HepG2 (cell line): ENCODE results near the gene TMEM214. TPM values are rescaled to one million over a fixed set of nuclear protein-coding genes. Genes with fewer than 3 reads are reported as not detected.

Source experiments
- ADNP ChIP-seq: sonication (generic); formaldehyde crosslinking; IDR thresholded peaks from 2 replicates; pipeline ENCODE4 v1.4.0; 2020; ENCODE audit warnings: missing genetic modification reagents
- FOXJ3 ChIP-seq: sonication (generic); formaldehyde crosslinking; IDR thresholded peaks from 2 replicates; pipeline ENCODE4 v1.4.0; 2020; ENCODE audit warnings: missing genetic modification reagents, mild to moderate bottlenecking, borderline replicate concordance
- HOXA5 ChIP-seq: sonication (generic); formaldehyde crosslinking; IDR thresholded peaks from 2 replicates; pipeline ENCODE4 v1.4.0; 2020; ENCODE audit warnings: missing genetic modification reagents
- KDM3A ChIP-seq: IDR thresholded peaks from 2 replicates; pipeline ENCODE4 v1.6.1; 2018; ENCODE audit warnings: low read depth, missing compliant biosample characterization
- MTF2 ChIP-seq: sonication (generic); formaldehyde crosslinking; IDR thresholded peaks from 2 replicates; pipeline ENCODE4 v1.5.0; 2020; ENCODE audit warnings: missing genetic modification reagents, borderline replicate concordance
- PPARG ChIP-seq: conservative IDR thresholded peaks from 2 replicates; pipeline ENCODE4 v1.6.1; 2016; ENCODE audit warnings: missing biosample characterization, missing genetic modification reagents
- RELA ChIP-seq: sonication (generic); formaldehyde crosslinking; IDR thresholded peaks from 2 replicates; pipeline ENCODE4 v1.4.0; 2020; ENCODE audit warnings: missing genetic modification reagents
- RXRA ChIP-seq: sonication (generic); formaldehyde crosslinking; IDR thresholded peaks from 2 replicates; pipeline ENCODE4 v1.5.1; 2020; ENCODE audit warnings: missing genetic modification reagents
- ZNF124 ChIP-seq: sonication (generic); formaldehyde crosslinking; IDR thresholded peaks from 2 replicates; pipeline ENCODE4 v1.4.0; 2020; ENCODE audit warnings: missing genetic modification reagents
- ZNF605 ChIP-seq: sonication (generic); formaldehyde crosslinking; IDR thresholded peaks from 2 replicates; pipeline ENCODE4 v1.8.0; 2022; ENCODE audit warnings: mild to moderate bottlenecking, missing genetic modification reagents
- ZNF644 ChIP-seq: IDR thresholded peaks from 2 replicates; pipeline ENCODE4 v1.6.1; 2016; ENCODE audit warnings: low read depth
- polyA plus RNA-seq, 8 experiments: library from polyadenylated mRNA; depleted of rRNA in 3 of 8; stranded (reverse) in 7 of 8; unstranded in 1 of 8; fragments of >200 nt; fragmentation: Illumina TruSeq in 4 of 8; extraction: Trizol in 4 of 8; gene quantifications; 2 replicates each; pipeline versions ENCODE4 v1.2.1 to v1.2.3, GENCODE V29; 2011 to 2016; ENCODE audit warnings: low read depth in 4 of 8, missing spikeins in 1 of 8, mixed read lengths in 1 of 8; ENCODE audit not compliant: insufficient read depth in 1 of 8
- total RNA-seq, 5 experiments: library from RNA; depleted of rRNA; stranded (reverse); fragments of >200 nt; fragmentation: Illumina TruSeq; extraction: Trizol; gene quantifications; 2 replicates each; pipeline ENCODE4 v1.2.3, GENCODE V29; 2016; ENCODE audit warnings: low read depth in 1 of 5
- TF ChIP-seq, protein P1 (sequence below): sonication (generic); formaldehyde crosslinking; IDR thresholded peaks from 2 replicates; pipeline ENCODE4; 2020; ENCODE audit warnings: missing genetic modification reagents, mild to moderate bottlenecking, borderline replicate concordance
- TF ChIP-seq, protein P2 (sequence below): sonication (generic); formaldehyde crosslinking; IDR thresholded peaks from 2 replicates; pipeline ENCODE4 v1.4.0; 2020; ENCODE audit warnings: mild to moderate bottlenecking, missing genetic modification reagents
- TF ChIP-seq, protein P3 (sequence below): sonication (generic); formaldehyde crosslinking; IDR thresholded peaks from 2 replicates; pipeline ENCODE4 v1.8.0; 2022; ENCODE audit warnings: mild to moderate bottlenecking, missing genetic modification reagents
- TF ChIP-seq, protein P4 (sequence below): sonication (generic); formaldehyde crosslinking; IDR thresholded peaks from 2 replicates; pipeline ENCODE4 v1.8.0; 2022; ENCODE audit warnings: missing genetic modification reagents, mild to moderate bottlenecking, moderate library complexity, borderline replicate concordance

Gene TMEM214
- total and polyA plus RNA-seq, 2 of the 13 experiments (the other 11 are each of a cell fraction or from before 2014, with no cell fraction given), result 58.3 to 132 TPM

DNA sequence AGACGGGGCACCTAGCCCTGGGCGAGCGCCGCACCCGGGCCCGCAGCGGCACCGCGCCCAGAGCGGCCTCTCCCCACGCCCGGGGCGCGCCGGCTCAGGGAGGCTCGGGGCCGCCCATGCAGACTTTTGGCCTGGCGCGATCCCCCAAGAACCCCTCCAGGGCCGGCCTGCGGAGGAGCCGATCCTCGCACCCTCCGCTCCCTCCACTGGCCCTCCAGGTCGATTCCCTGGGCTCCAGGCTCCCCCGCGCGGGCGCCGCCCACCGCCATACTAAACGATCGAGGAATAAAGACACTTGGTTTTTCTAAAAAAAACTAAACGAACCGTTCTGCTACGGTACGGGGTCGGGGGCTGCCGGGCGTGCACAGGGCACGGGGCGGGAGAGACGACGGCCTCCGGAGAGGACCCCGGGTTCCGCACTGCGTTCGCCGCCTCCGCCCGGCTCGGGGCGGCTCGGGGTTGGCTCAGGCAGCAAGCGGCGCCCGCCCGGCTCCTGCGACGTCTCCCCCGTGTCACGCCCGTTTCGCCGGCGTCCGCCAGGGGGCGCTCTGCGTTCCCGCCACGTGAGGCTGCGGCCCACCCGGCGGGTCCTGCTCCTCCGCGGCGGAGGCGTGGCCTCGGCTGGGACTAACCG lies 53.4 kb downstream of the TMEM214 start (continued):
- TF ChIP-seq, protein P1, sequence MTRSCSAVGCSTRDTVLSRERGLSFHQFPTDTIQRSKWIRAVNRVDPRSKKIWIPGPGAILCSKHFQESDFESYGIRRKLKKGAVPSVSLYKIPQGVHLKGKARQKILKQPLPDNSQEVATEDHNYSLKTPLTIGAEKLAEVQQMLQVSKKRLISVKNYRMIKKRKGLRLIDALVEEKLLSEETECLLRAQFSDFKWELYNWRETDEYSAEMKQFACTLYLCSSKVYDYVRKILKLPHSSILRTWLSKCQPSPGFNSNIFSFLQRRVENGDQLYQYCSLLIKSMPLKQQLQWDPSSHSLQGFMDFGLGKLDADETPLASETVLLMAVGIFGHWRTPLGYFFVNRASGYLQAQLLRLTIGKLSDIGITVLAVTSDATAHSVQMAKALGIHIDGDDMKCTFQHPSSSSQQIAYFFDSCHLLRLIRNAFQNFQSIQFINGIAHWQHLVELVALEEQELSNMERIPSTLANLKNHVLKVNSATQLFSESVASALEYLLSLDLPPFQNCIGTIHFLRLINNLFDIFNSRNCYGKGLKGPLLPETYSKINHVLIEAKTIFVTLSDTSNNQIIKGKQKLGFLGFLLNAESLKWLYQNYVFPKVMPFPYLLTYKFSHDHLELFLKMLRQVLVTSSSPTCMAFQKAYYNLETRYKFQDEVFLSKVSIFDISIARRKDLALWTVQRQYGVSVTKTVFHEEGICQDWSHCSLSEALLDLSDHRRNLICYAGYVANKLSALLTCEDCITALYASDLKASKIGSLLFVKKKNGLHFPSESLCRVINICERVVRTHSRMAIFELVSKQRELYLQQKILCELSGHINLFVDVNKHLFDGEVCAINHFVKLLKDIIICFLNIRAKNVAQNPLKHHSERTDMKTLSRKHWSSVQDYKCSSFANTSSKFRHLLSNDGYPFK (CRISPR knock-in tag), result no peak
- peak; percentile 81; the same call in 1 of the 2 replicates for TF ChIP-seq ZNF124 (CRISPR knock-in tag)
- TF ChIP-seq ZNF605, result no peak
- peak; percentile 95 for TF ChIP-seq HOXA5 (CRISPR knock-in tag)
- TF ChIP-seq ADNP (CRISPR knock-in tag), result no peak
- TF ChIP-seq, protein P2, sequence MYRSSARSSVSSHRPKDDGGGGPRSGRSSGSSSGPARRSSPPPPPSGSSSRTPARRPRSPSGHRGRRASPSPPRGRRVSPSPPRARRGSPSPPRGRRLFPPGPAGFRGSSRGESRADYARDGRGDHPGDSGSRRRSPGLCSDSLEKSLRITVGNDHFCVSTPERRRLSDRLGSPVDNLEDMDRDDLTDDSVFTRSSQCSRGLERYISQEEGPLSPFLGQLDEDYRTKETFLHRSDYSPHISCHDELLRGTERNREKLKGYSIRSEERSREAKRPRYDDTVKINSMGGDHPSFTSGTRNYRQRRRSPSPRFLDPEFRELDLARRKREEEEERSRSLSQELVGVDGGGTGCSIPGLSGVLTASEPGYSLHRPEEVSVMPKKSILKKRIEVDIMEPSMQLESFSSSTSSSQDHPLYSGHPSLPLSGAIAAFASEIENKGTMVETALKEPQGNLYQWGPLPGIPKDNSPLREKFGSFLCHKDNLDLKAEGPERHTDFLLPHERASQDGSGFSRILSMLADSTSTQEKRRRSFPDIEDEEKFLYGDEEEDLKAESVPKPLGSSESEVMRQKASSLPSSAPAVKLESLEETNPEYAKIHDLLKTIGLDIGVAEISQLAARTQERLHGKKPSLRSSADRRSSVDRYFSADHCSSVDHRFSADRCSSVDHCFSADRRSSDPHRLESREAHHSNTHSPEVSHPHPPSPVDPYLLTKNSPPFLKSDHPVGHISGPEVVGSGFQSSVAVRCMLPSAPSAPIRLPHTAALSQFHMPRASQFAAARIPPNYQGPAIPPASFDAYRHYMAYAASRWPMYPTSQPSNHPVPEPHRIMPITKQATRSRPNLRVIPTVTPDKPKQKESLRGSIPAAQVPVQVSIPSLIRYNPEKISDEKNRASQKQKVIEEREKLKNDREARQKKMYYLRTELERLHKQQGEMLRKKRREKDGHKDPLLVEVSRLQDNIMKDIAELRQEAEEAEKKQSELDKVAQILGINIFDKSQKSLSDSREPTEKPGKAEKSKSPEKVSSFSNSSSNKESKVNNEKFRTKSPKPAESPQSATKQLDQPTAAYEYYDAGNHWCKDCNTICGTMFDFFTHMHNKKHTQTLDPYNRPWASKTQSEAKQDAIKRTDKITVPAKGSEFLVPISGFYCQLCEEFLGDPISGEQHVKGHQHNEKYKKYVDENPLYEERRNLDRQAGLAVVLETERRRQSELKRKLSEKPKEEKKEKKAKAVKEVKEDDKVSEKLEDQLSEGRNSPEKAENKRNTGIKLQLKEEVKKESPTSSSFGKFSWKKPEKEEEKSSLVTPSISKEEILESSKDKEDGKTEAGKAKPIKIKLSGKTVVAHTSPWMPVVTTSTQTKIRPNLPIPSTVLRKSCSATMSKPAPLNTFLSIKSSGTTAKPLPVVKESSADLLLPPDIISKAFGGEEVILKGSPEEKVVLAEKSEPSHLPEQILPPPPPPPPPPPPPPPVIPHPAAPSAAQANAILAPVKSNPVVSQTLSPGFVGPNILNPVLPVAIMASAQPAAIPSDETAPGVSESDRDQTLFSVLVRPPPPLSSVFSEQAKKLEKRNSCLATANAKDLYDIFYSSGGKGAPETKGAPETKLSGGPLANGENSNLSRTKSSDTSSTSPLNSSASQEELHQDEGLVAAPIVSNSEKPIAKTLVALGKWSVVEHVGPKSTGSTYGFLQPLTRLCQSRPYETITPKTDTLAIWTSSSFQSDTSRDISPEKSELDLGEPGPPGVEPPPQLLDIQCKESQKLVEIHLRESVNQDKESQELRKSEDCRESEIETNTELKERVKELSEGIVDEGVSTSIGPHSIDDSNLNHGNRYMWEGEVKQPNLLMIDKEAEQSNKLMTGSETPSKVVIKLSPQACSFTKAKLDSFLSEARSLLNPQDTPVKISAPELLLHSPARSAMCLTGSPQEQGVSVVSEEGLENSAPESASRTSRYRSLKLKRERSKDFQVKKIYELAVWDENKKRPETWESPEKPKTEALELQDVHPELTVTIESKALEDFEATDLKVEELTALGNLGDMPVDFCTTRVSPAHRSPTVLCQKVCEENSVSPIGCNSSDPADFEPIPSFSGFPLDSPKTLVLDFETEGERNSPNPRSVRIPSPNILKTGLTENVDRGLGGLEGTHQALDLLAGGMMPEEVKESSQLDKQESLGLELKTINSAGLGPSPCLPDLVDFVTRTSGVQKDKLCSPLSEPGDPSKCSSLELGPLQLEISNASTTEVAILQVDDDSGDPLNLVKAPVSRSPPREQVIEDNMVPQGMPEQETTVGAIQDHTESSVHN (CRISPR knock-in tag), result 0 out of 2 replicates have a peak, but pooled peaks have one; percentile 12
- TF ChIP-seq MTF2 (CRISPR knock-in tag), result no peak; the same call in 1 of the 2 replicates
- TF ChIP-seq, protein P3, sequence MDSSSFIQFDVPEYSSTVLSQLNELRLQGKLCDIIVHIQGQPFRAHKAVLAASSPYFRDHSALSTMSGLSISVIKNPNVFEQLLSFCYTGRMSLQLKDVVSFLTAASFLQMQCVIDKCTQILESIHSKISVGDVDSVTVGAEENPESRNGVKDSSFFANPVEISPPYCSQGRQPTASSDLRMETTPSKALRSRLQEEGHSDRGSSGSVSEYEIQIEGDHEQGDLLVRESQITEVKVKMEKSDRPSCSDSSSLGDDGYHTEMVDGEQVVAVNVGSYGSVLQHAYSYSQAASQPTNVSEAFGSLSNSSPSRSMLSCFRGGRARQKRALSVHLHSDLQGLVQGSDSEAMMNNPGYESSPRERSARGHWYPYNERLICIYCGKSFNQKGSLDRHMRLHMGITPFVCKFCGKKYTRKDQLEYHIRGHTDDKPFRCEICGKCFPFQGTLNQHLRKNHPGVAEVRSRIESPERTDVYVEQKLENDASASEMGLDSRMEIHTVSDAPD (CRISPR knock-in tag), result 0 out of 2 replicates have a peak, but pooled peaks have one; percentile 70
- TF ChIP-seq RELA (CRISPR knock-in tag), result peak; percentile 96; the same call in 1 of the 2 replicates
- peak; percentile 15 for TF ChIP-seq RXRA (CRISPR knock-in tag)
- no peak for TF ChIP-seq ZNF644 (CRISPR knock-in tag)
- TF ChIP-seq FOXJ3 (CRISPR knock-in tag), result no peak
- TF ChIP-seq, protein P4, sequence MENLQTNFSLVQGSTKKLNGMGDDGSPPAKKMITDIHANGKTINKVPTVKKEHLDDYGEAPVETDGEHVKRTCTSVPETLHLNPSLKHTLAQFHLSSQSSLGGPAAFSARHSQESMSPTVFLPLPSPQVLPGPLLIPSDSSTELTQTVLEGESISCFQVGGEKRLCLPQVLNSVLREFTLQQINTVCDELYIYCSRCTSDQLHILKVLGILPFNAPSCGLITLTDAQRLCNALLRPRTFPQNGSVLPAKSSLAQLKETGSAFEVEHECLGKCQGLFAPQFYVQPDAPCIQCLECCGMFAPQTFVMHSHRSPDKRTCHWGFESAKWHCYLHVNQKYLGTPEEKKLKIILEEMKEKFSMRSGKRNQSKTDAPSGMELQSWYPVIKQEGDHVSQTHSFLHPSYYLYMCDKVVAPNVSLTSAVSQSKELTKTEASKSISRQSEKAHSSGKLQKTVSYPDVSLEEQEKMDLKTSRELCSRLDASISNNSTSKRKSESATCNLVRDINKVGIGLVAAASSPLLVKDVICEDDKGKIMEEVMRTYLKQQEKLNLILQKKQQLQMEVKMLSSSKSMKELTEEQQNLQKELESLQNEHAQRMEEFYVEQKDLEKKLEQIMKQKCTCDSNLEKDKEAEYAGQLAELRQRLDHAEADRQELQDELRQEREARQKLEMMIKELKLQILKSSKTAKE (CRISPR knock-in tag), result no peak
- TF ChIP-seq PPARG, result peak; percentile 75
- peak; percentile 89 for TF ChIP-seq KDM3A (CRISPR knock-in tag)
